CD4-positive, alpha-beta memory T cell (primary cell): ENCODE data around the gene PFDN1. TPM values are rescaled to one million over a fixed set of nuclear protein-coding genes. Genes with fewer than 3 reads are reported as not detected.
A peak's percentile ranks its signal among the peaks of the same experiment; 100 is the strongest.

Source experiments
- CTCF ChIA-PET: fragments of 350-600 bp; sonication (Branson Sonifier 250); formaldehyde crosslinking; loops from one replicate; lab custom pipeline; 2021; ENCODE audit warnings: inconsistent platforms; ENCODE audit not compliant: partially characterized antibody; lab: Charles Lee
- POLR2A ChIA-PET: fragments of 350-600 bp; sonication (Branson Sonifier 250); formaldehyde crosslinking; loops from one replicate; lab custom pipeline; 2021; ENCODE audit not compliant: partially characterized antibody; lab: Charles Lee
- DNase-seq, 5 donors: peaks; one replicate each; pipeline versions ENCODE4 v3.0.0 to v3.0.0-alpha.2; 2020 to 2022; ENCODE audit warnings: mixed read lengths in 1 of 5
- H3K27ac ChIP-seq: one replicate; pipeline ENCODE4 v1.7.0; 2013; ENCODE audit warnings: low read depth, low read length
- H3K27me3 ChIP-seq: 2 replicates; pipeline ENCODE4 v1.7.0; 2013; ENCODE audit warnings: mild to moderate bottlenecking, low read length, moderate library complexity; ENCODE audit not compliant: insufficient read depth
- H3K36me3 ChIP-seq: 2 replicates; pipeline ENCODE4 v1.7.0; 2013; ENCODE audit warnings: mild to moderate bottlenecking, low read length, moderate library complexity; ENCODE audit not compliant: insufficient read depth
- H3K4me1 ChIP-seq: 2 replicates; pipeline ENCODE4 v1.7.0; 2013; ENCODE audit warnings: mild to moderate bottlenecking, low read length, moderate library complexity; ENCODE audit not compliant: insufficient read depth
- H3K4me3 ChIP-seq, 2 donors: one replicate each; pipeline ENCODE4 v1.7.0; 2013; ENCODE audit warnings: low read length in 2 of 2, mild to moderate bottlenecking in 1 of 2
- H3K9me3 ChIP-seq, 2 donors: one replicate each; pipeline ENCODE4 v1.7.0; 2013; ENCODE audit warnings: low read length in 2 of 2, control low read depth in 1 of 2; ENCODE audit not compliant: control insufficient read depth in 1 of 2
- H3K27ac Mint-ChIP-seq, 7 donors: one replicate each; pipeline ENCODE4 v1.8.0; 2020 to 2021; ENCODE audit warnings: mixed read lengths in 7 of 7, mild to moderate bottlenecking in 6 of 7, inconsistent platforms in 3 of 7, moderate library complexity in 3 of 7
- H3K27me3 Mint-ChIP-seq, 2 donors: one replicate each; pipeline ENCODE4 v1.8.0; 2020 to 2021; ENCODE audit warnings: mixed read lengths in 2 of 2
- H3K36me3 Mint-ChIP-seq, 2 donors: one replicate each; pipeline ENCODE4 v1.8.0; 2020 to 2021; ENCODE audit warnings: mixed read lengths in 2 of 2, inconsistent platforms in 1 of 2, mild to moderate bottlenecking in 1 of 2
- H3K4me1 Mint-ChIP-seq, 4 donors: one replicate each; pipeline ENCODE4 v1.8.0; 2020 to 2021; ENCODE audit warnings: mixed read lengths in 4 of 4, mild to moderate bottlenecking in 1 of 4
- H3K4me3 Mint-ChIP-seq, 8 donors: one replicate each; pipeline ENCODE4 v1.8.0; 2020 to 2021; ENCODE audit warnings: mixed read lengths in 8 of 8, mild to moderate bottlenecking in 7 of 8, moderate library complexity in 6 of 8, inconsistent platforms in 3 of 8
- H3K9me3 Mint-ChIP-seq, 8 donors: one replicate each; pipeline ENCODE4 v1.8.0; 2020 to 2021; ENCODE audit warnings: mixed read lengths in 8 of 8, mild to moderate bottlenecking in 5 of 8, inconsistent platforms in 3 of 8, moderate library complexity in 1 of 8
- intact Hi-C: fragments of 100-400 bp; cut with micrococcal nuclease; formaldehyde crosslinking; loops from one replicate; pipeline ENCODE4 v1.15.1; 2023
- polyA plus RNA-seq, 2 donors: library from polyadenylated mRNA; unstranded; fragments of 300-500 nt; fragmentation: Illumina TruSeq; gene quantifications; one replicate each; pipeline ENCODE4 v1.2.3, GENCODE V29; 2021
- total RNA-seq, 2 experiments: library from RNA; stranded (reverse); gene quantifications; one replicate each; pipeline ENCODE4 v1.2.3, GENCODE V29; 2021

The PFDN1 gene
- total and polyA plus RNA-seq, 4 experiments from 2014 or later = 24.8 to 223 (median 70.9) TPM

DNA sequence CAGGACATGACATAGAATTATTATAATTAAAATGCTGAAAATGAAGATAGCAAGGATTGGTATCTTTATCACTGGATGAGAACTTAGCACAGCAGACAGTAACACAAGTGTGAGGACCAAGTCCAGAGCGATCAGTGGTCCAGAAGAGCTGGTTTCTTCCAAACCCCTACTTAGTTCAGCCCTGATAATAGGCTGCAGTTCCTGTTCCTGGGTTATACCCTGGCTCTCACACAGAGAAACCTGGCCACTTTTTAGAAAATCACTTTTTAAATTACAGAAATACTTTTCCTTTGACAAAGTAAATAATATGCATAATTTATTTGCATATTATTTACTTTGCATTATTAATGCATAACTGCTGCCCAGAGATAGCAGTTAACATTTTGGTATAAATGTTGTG, 87.6 kb downstream of the PFDN1 start:
- no peaks in the 10 kb centered on the region for H3K9me3 ChIP-seq
- H3K4me3 ChIP-seq = no peak overlapping the region
- no peaks in the 10 kb centered on the region for H3K4me1 ChIP-seq
- CTCF ChIA-PET = interaction anchor here (1.3 kb wide), 1 partner anchor 30 kb away, joined by 3 read pairs; no protein-coding TSS in a partner anchor
- Mint-ChIP-seq H3K9me3 (no peaks in the 10 kb centered on the region), H3K4me1 (peaks cover 2 to 12% (median 4%) of the 10 kb centered on the region in 4 donors), H3K27me3 (no peaks in the 10 kb centered on the region), H3K36me3 (no peaks in the 10 kb centered on the region), H3K27ac (peak overlapping the region in 1 of 7 donors; percentile 15), H3K4me3 (no peak overlapping the region)
- H3K36me3 ChIP-seq = no peaks in the 10 kb centered on the region
- POLR2A ChIA-PET = no interaction called here
- intact Hi-C loops = no loop called here
- no peak overlapping the region for H3K27ac ChIP-seq
- H3K27me3 ChIP-seq = no peaks in the 10 kb centered on the region
- no peak for DNase-seq

DNA sequence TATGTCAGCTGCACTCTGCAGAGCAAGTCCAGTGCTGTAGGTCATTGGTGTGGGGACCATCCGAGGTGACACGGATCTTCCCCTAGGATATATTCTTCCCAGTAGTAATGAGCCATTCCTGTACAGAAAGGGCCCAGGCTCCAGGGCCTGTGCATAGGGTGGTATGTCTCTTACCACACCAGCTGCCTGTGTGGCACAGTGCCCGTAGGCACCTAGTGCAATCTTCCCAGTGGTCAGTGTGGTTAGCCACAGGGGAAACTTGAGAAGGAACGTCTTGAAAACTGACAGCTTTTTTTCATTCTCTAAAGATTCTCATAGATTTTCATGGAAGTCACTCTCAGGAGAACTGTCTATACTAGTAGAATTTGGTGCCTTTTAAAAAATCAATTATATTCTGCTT, 88.1 kb downstream of the PFDN1 start:
- Histone ChIP-seq H3K9me3 (no peaks in the 10 kb centered on the region), H3K4me3 (no peak overlapping the region), H3K36me3 (no peaks in the 10 kb centered on the region), H3K27ac (no peak overlapping the region), H3K4me1 (no peaks in the 10 kb centered on the region), H3K27me3 (no peaks in the 10 kb centered on the region)
- CTCF ChIA-PET = interaction anchor here (0.6 kb wide), 1 partner anchor 38 kb away, joined by 3 read pairs; no protein-coding TSS in a partner anchor
- DNase-seq = no peak
- Mint-ChIP-seq H3K4me1 (peaks cover 0 to 12% (median 4%) of the 10 kb centered on the region in 4 donors), H3K4me3 (no peak overlapping the region), H3K36me3 (no peaks in the 10 kb centered on the region), H3K27me3 (no peaks in the 10 kb centered on the region), H3K27ac (peak overlapping the region in 1 of 7 donors; percentile 15), H3K9me3 (no peaks in the 10 kb centered on the region)
- intact Hi-C loops = no loop called here
- POLR2A ChIA-PET = no interaction called here

DNA sequence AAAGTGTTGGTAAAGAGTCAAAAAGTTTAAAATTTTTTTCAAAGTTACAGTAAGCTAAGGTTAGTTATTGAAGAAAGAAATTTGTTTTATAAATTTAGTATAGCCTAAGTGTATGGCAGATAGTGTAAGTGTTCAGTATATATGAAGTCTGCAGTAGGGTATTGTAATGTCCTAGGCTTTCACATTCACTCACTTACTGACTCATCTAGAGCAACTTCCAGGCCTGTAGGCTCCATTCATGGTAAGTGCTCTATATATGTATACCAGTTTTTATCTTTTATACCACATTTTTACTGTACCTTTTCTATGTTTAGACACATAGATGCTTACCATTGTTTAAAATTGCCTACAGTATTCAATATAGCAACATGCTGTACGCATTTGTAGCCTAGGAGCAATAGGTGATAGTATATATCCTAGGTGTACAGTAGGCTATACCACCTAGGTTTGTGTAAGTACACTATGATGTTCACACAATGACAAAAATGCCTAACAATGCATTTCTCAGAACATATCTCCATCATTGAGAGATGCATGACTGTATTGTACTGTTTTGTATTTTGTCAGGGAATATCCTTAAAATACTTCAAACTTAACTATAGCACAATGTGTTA, 89.4 kb downstream of the PFDN1 start:
- H3K36me3 Mint-ChIP-seq = no peaks in the 10 kb centered on the region
- H3K4me1 ChIP-seq = no peaks in the 10 kb centered on the region

DNA sequence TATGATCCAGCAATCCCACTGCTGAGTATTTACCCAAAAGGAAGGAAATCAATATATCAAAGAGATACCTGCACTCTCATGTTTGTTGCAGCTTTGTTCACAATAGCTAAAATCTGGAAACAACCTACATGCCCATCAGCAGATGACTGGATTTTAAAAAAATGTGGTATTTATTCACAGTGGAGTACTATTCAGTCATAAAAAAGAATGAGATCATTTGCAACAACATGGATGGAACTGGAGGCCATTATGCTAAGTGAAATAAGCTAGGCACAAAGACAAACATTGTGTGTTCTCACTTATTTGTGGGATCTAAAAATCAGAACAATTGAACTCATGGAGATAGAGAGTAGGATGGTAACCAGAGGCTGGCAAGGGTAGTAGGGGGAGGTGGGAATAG, 94.8 kb downstream of the PFDN1 start:
- H3K9me3 ChIP-seq = no peaks in the 10 kb centered on the region
- no peak for DNase-seq
- Mint-ChIP-seq H3K27ac (peak overlapping the region in 1 of 7 donors; percentile 54), H3K4me3 (no peak overlapping the region), H3K27me3 (no peaks in the 10 kb centered on the region), H3K36me3 (peaks cover 0 to 4% of the 10 kb centered on the region in 2 donors), H3K4me1 (no peaks in the 10 kb centered on the region), H3K9me3 (no peaks in the 10 kb centered on the region)
- intact Hi-C loops = no loop called here
- no peaks in the 10 kb centered on the region for H3K4me1 ChIP-seq
- ChIA-PET POLR2A (no interaction called here), CTCF (no interaction called here)
- H3K36me3 ChIP-seq = no peaks in the 10 kb centered on the region
- no peaks in the 10 kb centered on the region for H3K27me3 ChIP-seq
- H3K27ac ChIP-seq = no peak overlapping the region
- H3K4me3 ChIP-seq = no peak overlapping the region

More for the DNA sequence above, 89.4 kb downstream of the PFDN1 start:
- Histone ChIP-seq H3K9me3 (no peaks in the 10 kb centered on the region), H3K27me3 (no peaks in the 10 kb centered on the region), H3K27ac (no peak overlapping the region), H3K4me3 (no peak overlapping the region), H3K36me3 (no peaks in the 10 kb centered on the region)
- ChIA-PET POLR2A (no interaction called here), CTCF (no interaction called here)
- H3K9me3 Mint-ChIP-seq = no peaks in the 10 kb centered on the region
- peaks cover 0 to 12% (median 4%) of the 10 kb centered on the region in 4 donors for H3K4me1 Mint-ChIP-seq
- H3K27ac Mint-ChIP-seq = no peak overlapping the region
- no peaks in the 10 kb centered on the region for H3K27me3 Mint-ChIP-seq
- DNase-seq = no peak
- no peak overlapping the region for H3K4me3 Mint-ChIP-seq
- intact Hi-C loops = no loop called here

DNA sequence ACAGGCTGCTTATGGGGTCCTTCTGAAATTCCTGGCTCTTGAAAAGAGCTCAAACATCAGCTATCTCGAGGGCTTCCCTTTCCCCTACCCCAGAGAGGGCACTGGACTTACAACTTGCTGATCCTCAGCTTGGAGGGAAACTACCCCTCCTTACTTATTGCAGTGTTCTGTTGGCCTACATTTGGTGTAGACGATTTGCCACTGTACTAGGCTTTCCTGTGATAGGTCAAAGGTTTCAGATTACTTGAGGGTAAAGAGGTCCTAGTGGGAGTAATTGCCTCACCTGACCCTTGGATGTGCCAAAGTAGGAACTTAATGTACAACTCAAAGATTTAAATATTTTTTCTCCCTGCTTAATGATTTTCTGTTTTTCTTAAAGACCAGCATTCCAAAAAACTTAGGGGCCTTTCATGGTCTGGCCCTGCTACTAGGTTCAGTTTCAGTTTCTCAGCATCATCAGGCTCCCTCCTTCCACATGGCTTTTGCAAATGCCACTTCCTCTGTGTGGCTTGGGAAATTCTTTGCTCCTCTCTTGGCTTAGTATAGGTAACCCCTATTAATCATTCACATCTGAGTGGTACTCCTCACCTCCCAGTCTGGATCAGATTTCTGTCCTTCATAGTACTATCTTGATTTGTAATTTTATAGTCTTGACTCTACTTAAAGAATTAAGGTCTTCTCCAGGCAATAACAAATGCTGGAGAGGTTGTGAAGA, 95.5 kb downstream of the PFDN1 start:
- ChIA-PET CTCF (no interaction called here), POLR2A (no interaction called here)
- no peaks in the 10 kb centered on the region for H3K4me1 Mint-ChIP-seq
- H3K27ac Mint-ChIP-seq = no peak overlapping the region
- no peak overlapping the region for H3K27ac ChIP-seq
- H3K36me3 ChIP-seq = no peaks in the 10 kb centered on the region
- H3K4me3 ChIP-seq = no peak overlapping the region
- no peaks in the 10 kb centered on the region for H3K9me3 Mint-ChIP-seq
- no peak for DNase-seq
- H3K36me3 Mint-ChIP-seq = peaks cover 0 to 4% of the 10 kb centered on the region in 2 donors
- no peaks in the 10 kb centered on the region for H3K4me1 ChIP-seq
- H3K27me3 Mint-ChIP-seq = no peaks in the 10 kb centered on the region
- intact Hi-C loops = no loop called here
- no peaks in the 10 kb centered on the region for H3K27me3 ChIP-seq
- no peaks in the 10 kb centered on the region for H3K9me3 ChIP-seq
- no peak overlapping the region for H3K4me3 Mint-ChIP-seq

DNA sequence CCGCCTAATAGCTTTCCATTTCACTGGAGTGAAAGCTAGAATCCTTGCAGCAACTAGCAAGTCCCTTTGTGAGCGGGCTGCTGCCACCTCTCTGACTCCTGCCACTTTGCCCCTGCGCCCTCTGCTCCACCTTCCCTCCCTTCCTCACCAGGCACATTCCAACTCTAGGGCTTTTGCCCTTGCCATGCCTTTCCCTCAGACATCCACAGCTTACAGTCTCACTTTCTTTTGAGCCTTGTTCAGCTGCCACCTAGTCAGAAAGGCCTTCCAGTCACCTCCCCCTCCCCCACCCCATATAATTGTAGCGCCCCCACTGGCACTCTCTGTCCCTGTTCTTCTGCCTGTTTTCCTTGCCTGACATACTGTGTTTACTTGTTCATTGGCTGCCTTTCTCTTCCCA, 96.9 kb downstream of the PFDN1 start:
- H3K4me3 Mint-ChIP-seq = no peak overlapping the region
- no peaks in the 10 kb centered on the region for H3K27me3 Mint-ChIP-seq
- Histone ChIP-seq H3K4me1 (no peaks in the 10 kb centered on the region), H3K27me3 (no peaks in the 10 kb centered on the region), H3K4me3 (no peak overlapping the region), H3K9me3 (no peaks in the 10 kb centered on the region), H3K27ac (no peak overlapping the region), H3K36me3 (no peaks in the 10 kb centered on the region)
- intact Hi-C loops = no loop called here
- ChIA-PET CTCF (interaction anchor here (1.1 kb wide), 1 partner anchor 237 kb away, joined by 3 read pairs; no protein-coding TSS in a partner anchor), POLR2A (no interaction called here)
- no peak for DNase-seq
- peaks cover 0 to 10% of the 10 kb centered on the region in 2 donors for H3K36me3 Mint-ChIP-seq
- H3K4me1 Mint-ChIP-seq = no peaks in the 10 kb centered on the region
- H3K9me3 Mint-ChIP-seq = no peaks in the 10 kb centered on the region
- H3K27ac Mint-ChIP-seq = peak overlapping the region in 1 of 7 donors; percentile 26

DNA sequence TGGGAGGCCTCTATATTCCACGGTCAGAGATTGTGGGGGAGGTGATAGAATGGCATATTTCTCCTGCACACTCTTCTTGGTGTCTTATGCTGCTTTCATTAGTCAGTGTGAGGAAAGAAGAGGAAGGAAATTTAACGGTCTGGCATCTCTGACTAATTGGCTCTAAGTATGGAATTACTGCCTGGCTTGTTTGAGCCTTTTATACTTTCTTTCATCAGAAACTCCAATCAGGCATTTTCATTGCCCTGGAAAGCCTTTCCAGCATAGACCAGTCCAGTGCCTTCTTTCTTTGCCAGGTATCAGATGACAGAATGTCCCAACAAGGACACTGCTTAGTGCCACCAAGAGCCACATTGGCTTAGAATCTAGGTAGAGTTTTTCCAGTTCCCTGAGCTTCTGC, 97.7 kb downstream of the PFDN1 start:
- H3K27ac Mint-ChIP-seq = no peak overlapping the region
- POLR2A ChIA-PET = no interaction called here

More for the DNA sequence above, 97.7 kb downstream of the PFDN1 start:
- H3K4me1 ChIP-seq = no peaks in the 10 kb centered on the region
- Mint-ChIP-seq H3K4me1 (no peaks in the 10 kb centered on the region), H3K36me3 (peaks cover 0 to 10% of the 10 kb centered on the region in 2 donors), H3K9me3 (no peaks in the 10 kb centered on the region), H3K4me3 (no peak overlapping the region), H3K27me3 (no peaks in the 10 kb centered on the region)
- H3K36me3 ChIP-seq = no peaks in the 10 kb centered on the region
- H3K4me3 ChIP-seq = no peak overlapping the region
- intact Hi-C loops = no loop called here
- no peak for DNase-seq
- H3K9me3 ChIP-seq = no peaks in the 10 kb centered on the region
- H3K27ac ChIP-seq = no peak overlapping the region
- H3K27me3 ChIP-seq = no peaks in the 10 kb centered on the region
- CTCF ChIA-PET = interaction anchor here (1.1 kb wide), 1 partner anchor 237 kb away, joined by 3 read pairs; no protein-coding TSS in a partner anchor
